CD4-positive, alpha-beta T cell treated with Interleukin-4 for 4 hours (primary cell): ENCODE measurements around the gene HOXB7.

Experiments used
- DNase-seq: peaks from one replicate; pipeline ENCODE4 v3.0.0-alpha.2; 2020

Gene HOXB7

GRCh38 chr17:48622857-48623256 lies 12.0 kb upstream of the HOXB7 start:
- no peak for DNase-seq

DNA sequence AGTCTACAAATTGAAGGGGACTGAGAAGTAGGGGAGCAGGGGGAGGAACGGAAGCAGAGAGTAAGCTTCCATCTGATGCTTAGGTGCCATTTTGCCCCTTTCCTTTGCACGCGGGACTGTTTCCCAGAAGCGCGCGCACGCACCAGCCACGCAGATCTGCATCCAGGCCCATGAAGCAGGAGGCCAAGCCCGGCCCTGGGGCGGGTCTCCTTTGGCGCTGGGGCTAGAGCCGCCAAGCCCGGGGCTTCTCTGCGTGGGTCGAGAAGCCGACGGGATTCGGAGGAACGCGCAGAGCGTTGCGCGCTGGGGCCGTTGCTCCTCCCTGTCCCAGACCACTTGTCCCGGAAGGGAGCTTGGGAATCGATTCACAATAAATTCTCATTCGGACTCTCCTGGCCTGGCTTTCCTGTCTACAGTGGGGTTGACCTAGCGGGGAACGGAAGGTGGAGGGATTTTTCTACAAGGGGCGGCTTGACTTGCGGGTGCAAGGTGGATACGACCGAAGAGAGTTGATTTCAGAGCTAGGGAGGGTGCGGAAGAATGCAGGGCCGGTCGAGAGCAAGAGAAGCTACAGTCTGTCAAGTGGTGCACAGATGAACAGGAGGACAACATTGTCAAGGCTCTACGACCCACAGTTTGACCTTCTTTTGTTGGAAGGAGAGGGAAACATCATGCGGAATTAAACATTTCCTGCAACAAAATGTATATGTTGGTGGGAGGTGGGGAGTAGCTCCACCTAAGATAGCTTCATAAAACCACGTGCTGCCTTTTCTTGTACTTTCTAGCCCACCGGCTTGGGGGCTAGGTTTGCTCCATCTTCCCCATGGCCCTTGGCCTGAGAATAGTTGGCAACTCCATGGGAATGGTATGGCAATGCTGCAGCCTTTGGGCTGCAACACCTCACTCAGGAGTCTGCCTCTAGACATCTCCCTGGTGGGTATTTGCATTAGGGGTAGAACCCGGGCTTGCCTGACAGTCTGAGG lies 10.9 kb upstream of the HOXB7 start:
- no peak for DNase-seq

DNA sequence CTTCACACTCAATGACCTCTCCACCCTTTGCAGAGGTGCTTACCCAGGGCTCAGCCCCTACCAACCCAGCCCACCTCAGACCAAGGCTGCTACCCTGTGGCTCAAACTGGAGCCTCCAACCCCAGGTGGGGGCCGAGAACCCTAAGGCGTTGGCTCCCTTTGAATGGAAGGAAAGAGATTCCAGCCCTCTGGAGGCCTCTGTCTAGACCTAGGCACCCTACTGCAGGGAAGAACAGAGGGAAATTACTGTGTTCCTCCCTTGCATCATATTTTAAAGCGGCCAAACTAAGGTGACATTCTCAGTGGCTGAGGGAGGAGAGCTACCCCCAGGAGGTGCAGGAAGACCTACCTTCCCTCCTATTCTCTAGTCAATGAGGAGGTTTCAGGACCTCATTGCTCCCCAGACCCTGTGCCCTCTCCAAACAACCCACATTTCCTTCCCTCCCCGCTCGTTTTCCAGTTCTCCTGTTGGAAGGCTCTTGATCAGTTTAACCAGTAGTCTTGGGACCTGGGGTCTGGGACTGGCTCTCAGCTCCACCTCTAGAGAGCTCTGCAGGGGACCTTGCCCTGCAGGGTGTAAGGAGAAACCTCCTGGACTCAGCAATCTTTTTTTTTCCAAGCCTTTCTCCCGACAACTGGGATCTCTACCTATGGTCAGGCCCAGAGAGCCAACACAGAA lies 9.8 kb upstream of the HOXB7 start:
- DNase-seq = no peak

DNA sequence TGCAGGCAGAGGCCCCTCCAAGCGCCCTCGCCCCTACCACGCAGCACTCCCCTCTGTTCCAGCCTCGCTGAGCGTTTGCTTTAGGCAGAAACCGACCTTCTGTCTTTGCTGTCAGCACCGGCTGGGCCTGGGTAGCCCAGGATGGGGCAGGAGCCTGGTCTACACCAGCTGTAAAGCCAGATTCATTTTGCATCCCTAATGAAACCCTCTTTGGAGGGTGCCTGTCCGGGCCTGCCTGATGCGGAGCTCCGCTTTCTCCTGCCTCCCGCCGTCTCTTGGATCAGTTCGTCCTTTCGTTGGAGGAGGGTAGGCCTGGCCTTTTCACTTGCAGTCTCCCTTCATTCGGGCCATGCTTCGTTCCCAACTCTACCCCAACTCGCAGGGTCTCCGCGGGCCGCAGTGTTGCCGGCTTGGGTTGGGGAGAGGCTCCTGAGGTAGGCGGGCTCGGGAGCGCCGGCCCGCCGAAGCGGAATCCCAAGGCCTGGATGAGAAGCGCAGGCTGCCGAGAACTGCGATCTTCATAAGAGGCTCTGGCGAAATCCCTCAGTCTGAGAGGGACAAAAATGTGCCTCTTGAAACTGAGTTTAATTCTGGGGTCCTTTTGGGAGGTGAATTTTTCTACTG lies 9.1 kb upstream of the HOXB7 start:
- no peak for DNase-seq

DNA sequence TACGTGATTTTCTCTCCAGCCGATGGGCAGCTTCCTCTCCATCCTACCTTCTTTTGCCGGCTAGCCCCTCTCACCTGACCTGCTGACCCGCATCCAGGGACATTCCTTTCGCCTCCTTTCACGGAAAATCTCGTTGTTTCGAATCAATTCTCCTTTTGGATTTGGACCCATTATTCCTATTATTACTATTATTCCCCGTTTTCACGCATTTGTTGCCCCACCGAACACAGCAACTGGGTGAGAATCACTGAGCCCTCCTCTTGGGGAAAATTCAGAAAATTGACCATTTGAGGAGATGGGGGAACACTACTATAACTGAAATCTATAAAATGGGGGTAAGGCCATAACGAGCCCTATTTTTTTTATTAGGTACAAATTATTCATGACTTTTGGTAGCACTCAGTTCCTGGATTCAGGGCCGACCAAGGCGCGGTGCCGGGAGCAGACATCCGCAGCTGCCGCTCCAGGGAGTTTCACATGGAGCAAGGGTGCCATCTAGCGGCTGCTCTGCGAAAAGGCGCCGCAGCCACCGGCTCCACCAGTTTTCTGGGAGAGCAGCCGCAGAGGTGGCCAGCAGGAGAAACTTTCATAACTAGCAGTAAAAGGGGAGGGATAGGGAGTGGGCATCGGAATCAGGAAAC lies 7.6 kb upstream of the HOXB7 start:
- DNase-seq = peak; percentile 76

- DNase-seq = no peak
Measured at GRCh38 chr17:48617471-48618255, 6.8 kb upstream of the HOXB7 start.

- DNase-seq = no peak
Measured at GRCh38 chr17:48616717-48617470, 6.1 kb upstream of the HOXB7 start.

DNA sequence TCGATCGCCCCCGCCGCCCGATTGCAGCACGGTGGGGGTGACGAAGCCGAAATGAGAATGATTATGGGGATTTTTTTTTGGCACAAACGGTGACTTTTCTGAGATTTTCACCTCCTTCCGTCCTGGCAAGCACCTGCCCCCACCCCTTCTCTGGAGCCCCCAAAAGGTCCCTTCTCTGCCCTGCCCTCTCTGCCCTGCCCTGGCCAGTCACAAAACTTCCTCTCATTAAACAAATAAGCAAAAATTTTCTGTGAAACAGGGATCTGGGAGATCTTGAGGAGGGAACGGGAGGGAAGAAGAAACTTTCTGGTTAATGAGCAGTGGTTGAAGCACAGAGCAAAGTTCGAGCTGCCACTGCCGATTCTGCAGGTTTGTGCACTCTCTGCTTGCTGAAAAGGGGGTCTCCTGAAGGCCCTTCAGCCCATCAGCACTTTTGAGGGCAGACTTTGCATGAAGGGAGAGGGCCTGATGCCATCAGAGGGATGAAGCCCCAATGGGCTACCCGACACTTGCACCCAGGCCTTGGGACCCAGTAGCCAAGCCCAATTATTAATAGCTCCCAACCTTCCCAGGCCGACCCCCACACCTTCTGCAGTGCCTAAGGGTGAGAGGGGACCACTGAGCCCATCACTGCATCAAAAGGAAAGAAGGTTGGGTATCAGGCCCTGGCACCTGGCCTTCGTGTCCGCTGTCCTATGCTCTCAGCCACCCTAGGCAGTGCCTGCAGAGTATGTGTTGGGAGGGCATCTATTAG lies 5.3 kb upstream of the HOXB7 start:
- no peak for DNase-seq

- DNase-seq = no peak
Measured at GRCh38 chr17:48615047-48615962, 4.5 kb upstream of the HOXB7 start, which contains the start of gene HOXB8. Gene HOXB8, minus strand, starts transcription at chr17:48615292. Its CDS starts 588 bp downstream, at chr17:48614704.

DNA sequence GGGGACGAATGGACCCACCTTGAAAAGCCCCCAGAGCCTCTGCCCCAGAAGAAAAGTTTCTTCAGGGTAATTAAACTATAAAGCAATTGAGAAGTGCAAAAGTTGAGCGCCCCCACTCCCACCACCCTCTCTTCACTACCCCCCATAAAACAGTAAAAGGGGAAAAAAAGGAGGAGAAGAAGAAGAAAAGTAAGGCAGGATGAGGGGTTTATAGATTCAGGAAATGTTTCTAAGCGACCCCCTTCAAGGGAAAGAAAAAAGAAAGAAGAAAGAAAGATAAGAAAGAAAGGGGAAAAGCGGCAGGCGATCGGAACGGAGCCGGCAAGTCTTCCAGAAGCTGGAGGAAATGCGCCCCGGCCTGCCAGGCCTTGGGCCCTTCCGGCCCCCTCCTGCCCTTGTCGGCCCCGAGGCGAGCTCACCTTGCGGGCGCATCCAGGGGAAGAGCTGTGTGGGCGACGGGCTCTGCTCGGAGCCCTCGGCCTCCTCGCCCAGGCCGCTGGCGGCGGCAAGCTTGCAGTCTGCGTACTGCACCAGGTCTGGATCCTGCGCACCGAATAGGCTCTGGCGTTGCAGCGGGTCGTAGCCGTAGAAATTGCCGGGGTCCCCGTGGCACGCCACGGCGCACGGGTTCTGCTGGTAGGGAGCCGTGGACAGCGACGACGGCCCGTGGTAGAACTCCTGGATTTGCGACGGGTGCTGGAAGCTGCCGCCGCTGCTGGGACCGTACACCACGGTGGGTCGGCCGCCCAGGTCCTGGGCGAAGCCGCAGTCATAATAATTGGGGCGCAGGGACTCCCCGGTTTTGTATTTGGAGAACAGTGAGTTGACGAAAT lies 3.3 kb upstream of the HOXB7 start:
- no peak for DNase-seq

GRCh38 chr17:48612854-48613691 lies 2.3 kb upstream of the HOXB7 start:
- DNase-seq = peak; percentile 41

- DNase-seq = no peak
Measured at GRCh38 chr17:48612456-48612853, 1.6 kb upstream of the HOXB7 start.

- no peak for DNase-seq
Measured at GRCh38 chr17:48611681-48612455, 1.1 kb upstream of the HOXB7 start.

GRCh38 chr17:48611213-48611612 lies 396 bp upstream of the HOXB7 start:
- DNase-seq = no peak

DNA sequence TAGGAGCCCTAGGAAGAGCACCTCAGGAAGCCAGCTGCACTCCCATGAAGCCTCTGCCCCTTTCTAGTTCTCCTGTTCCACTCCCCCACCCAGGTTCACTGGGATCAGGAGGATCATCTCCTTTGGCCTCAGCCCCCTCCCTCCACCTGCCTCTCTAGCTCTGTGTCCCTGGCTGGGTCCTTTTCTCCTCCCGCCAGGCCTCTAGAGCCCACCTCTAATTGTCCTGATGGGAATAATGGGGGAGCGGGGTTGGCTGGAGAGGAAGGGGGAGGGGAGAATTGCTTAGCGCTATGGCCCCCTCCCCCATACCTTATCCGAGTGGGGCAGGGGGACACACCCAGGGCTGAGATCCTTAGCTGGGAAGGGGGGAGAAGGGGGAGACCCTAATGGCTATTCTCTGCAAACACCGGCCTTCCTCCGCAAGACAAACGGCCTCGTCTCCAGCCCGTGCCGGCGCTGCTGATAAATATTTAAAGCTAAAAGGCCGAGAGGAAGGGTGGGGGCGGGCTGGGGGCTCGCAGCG lies 997 bp downstream of the HOXB7 start:
- no peak for DNase-seq

- no peak for DNase-seq
Measured at GRCh38 chr17:48609033-48609432, 1.8 kb downstream of the HOXB7 start.

DNA sequence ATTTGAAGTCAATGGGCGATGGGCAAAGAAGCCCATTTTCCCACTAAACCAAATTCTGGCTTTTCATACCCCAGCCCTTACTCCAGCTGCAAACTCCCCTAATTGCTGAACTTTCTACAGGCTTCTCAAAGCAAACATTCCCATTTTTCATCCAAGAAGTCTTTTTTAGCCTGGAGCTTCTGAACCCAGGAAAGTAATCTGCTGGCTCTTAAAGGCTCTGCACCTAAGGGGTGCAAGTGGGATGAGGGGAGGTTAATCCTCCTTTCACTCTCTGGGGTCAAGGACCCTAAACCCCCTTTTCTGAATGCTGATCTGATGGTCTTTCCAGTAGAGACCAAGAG lies 2.4 kb downstream of the HOXB7 start:
- no peak for DNase-seq
